H1 (cell line): ENCODE measurements around the gene CYP1A2. TPM values are rescaled to one million over a fixed set of nuclear protein-coding genes. Genes with fewer than 3 reads are reported as not detected.

Experiments
- CTCF ChIA-PET: fragments of 300-600 bp; sonication (Branson Sonifier 250); formaldehyde crosslinking; loops from one replicate; lab custom pipeline; 2021; ENCODE audit not compliant: partially characterized antibody; lab: Charles Lee
- POLR2A ChIA-PET: fragments of 300-600 bp; sonication (Branson Sonifier 250); formaldehyde crosslinking; loops from one replicate; lab custom pipeline; 2021; ENCODE audit warnings: inconsistent platforms; ENCODE audit not compliant: partially characterized antibody; lab: Charles Lee
- DNase-seq, 2 experiments: peaks; one replicate each; pipeline versions ENCODE4 v3.0.0 to v3.0.0-alpha.2; 2010 to 2022; ENCODE audit warnings: low spot score in 2 of 2, low read depth in 1 of 2, mixed read lengths in 1 of 2
- FAIRE-seq: peaks from 2 replicates; lab custom pipeline; 2011; peaks lifted over from hg19 to GRCh38; lab: Jason Lieb, UNC
- H2AFZ ChIP-seq: 2 replicates; pipeline ENCODE4 v1.8.1; 2012; ENCODE audit warnings: low read length, inconsistent platforms
- H2AK5ac ChIP-seq: 2 replicates; pipeline ENCODE4 v1.6.1; 2013; ENCODE audit warnings: low read depth, low read length
- H2BK120ac ChIP-seq: replicated peaks from 2 replicates; pipeline ENCODE3; 2013; ENCODE audit warnings: low read depth, low read length, inconsistent platforms
- H2BK12ac ChIP-seq: 2 replicates; pipeline ENCODE4 v1.6.1; 2013; ENCODE audit warnings: low read depth, low read length
- H2BK15ac ChIP-seq: 2 replicates; pipeline ENCODE4 v1.6.1; 2013; ENCODE audit warnings: low read length
- H2BK20ac ChIP-seq: 2 replicates; pipeline ENCODE4 v1.6.1; 2013; ENCODE audit warnings: low read length
- H2BK5ac ChIP-seq: 2 replicates; pipeline ENCODE4 v1.6.1; 2013; ENCODE audit warnings: low read depth, low read length
- H3K14ac ChIP-seq: 2 replicates; pipeline ENCODE4 v1.6.1; 2013; ENCODE audit warnings: inconsistent platforms; ENCODE audit not compliant: insufficient read length
- H3K18ac ChIP-seq: 2 replicates; pipeline ENCODE4 v1.6.1; 2013; ENCODE audit warnings: low read length; ENCODE audit errors: extremely low read depth
- H3K23ac ChIP-seq: 2 replicates; pipeline ENCODE4 v1.6.1; 2013; ENCODE audit warnings: inconsistent platforms; ENCODE audit not compliant: insufficient read length
- H3K23me2 ChIP-seq: 2 replicates; pipeline ENCODE4 v1.6.1; 2013; ENCODE audit warnings: low read depth, low read length
- H3K27ac ChIP-seq: 2 replicates; pipeline ENCODE4 v1.6.1; 2011; ENCODE audit warnings: low read depth, low read length, inconsistent platforms
- H3K27me3 ChIP-seq, 4 experiments: replicated peaks in 1 of 4; 1 replicate in 1 of 4; 2 replicates in 3 of 4; pipeline versions ENCODE4 v1.6.1 to v1.8.1; 2011 to 2013; ENCODE audit warnings: low read length in 3 of 4, mild to moderate bottlenecking in 3 of 4, inconsistent platforms in 2 of 4, mixed read lengths in 2 of 4, moderate library complexity in 1 of 4; ENCODE audit not compliant: control insufficient read depth in 3 of 4, insufficient read depth in 3 of 4; ENCODE audit errors: extremely low read depth in 1 of 4
- H3K36me3 ChIP-seq, 4 experiments: 2 replicates each; pipeline versions ENCODE4 v1.6.1 to v1.8.1; 2011 to 2013; ENCODE audit warnings: mild to moderate bottlenecking in 4 of 4, low read length in 3 of 4, moderate library complexity in 2 of 4, control low read depth in 1 of 4, inconsistent platforms in 1 of 4; ENCODE audit not compliant: insufficient read depth in 4 of 4, control insufficient read depth in 2 of 4
- H3K4ac ChIP-seq: replicated peaks from 2 replicates; pipeline ENCODE3; 2013; ENCODE audit warnings: low read length, low read depth, mixed read lengths, inconsistent platforms; ENCODE audit not compliant: insufficient read length
- H3K4me1 ChIP-seq, 4 experiments: replicated peaks in 1 of 4; 1 replicate in 1 of 4; 2 replicates in 3 of 4; pipeline versions ENCODE4 v1.6.1 to v1.8.1; 2011 to 2013; ENCODE audit warnings: low read length in 3 of 4, inconsistent platforms in 2 of 4, mixed read lengths in 1 of 4; ENCODE audit not compliant: insufficient read depth in 4 of 4, control insufficient read depth in 3 of 4
- H3K4me2 ChIP-seq, 2 experiments: 2 replicates each; pipeline versions ENCODE4 v1.6.1 to v1.8.1; 2011 to 2013; ENCODE audit warnings: low read depth in 2 of 2, low read length in 2 of 2, control low read depth in 1 of 2, inconsistent platforms in 1 of 2, mild to moderate bottlenecking in 1 of 2; ENCODE audit not compliant: insufficient read depth in 1 of 2
- H3K4me3 ChIP-seq, 4 experiments: fragments of 200-600, 300-600 bp in 1 of 4; sonication (generic), shearing (Covaris generic), sonication (Bioruptor Twin) in 1 of 4; 2 replicates each; pipeline versions ENCODE4 v1.5.1 to v1.8.1; 2011 to 2016; ENCODE audit warnings: low read length in 4 of 4, low read depth in 3 of 4, control low read depth in 2 of 4, inconsistent platforms in 2 of 4, mild to moderate bottlenecking in 2 of 4, mixed read lengths in 1 of 4, moderate library complexity in 1 of 4; ENCODE audit not compliant: insufficient read depth in 2 of 4; ENCODE audit errors: extremely low read depth in 1 of 4
- H3K56ac ChIP-seq: replicated peaks from 2 replicates; pipeline ENCODE3; 2013; ENCODE audit warnings: low read depth, mild to moderate bottlenecking, mixed read lengths, low read length, inconsistent platforms; ENCODE audit not compliant: insufficient read length
- H3K79me1 ChIP-seq: 2 replicates; pipeline ENCODE4 v1.6.1; 2013; ENCODE audit warnings: low read depth, low read length, control low read depth
- H3K79me2 ChIP-seq, 2 experiments: 2 replicates each; pipeline versions ENCODE4 v1.6.1 to v1.8.1; 2012 to 2013; ENCODE audit warnings: low read length in 2 of 2, mild to moderate bottlenecking in 2 of 2, inconsistent platforms in 1 of 2; ENCODE audit not compliant: insufficient read depth in 2 of 2, control insufficient read depth in 1 of 2
- H3K9ac ChIP-seq, 4 experiments: replicated peaks in 1 of 4; 1 replicate in 1 of 4; 2 replicates in 3 of 4; pipeline versions ENCODE4 v1.6.1 to v1.8.1; 2011 to 2013; ENCODE audit warnings: low read depth in 3 of 4, low read length in 3 of 4, control low read depth in 2 of 4, mild to moderate bottlenecking in 2 of 4, moderate library complexity in 2 of 4, inconsistent platforms in 1 of 4; ENCODE audit errors: extremely low read depth in 1 of 4
- H3K9me3 ChIP-seq, 2 experiments: 2 replicates each; pipeline versions ENCODE4 v1.6.1 to v1.8.1; 2012 to 2013; ENCODE audit warnings: mild to moderate bottlenecking in 2 of 2, moderate library complexity in 2 of 2, control low read depth in 1 of 2, inconsistent platforms in 1 of 2, low read depth in 1 of 2, low read length in 1 of 2, mixed read lengths in 1 of 2; ENCODE audit not compliant: insufficient read depth in 2 of 2
- H4K20me1 ChIP-seq, 2 experiments: replicated peaks in 1 of 2; 2 replicates each; pipeline versions ENCODE3 to v1.8.1; 2011 to 2013; ENCODE audit warnings: inconsistent platforms in 2 of 2, low read length in 2 of 2, mild to moderate bottlenecking in 1 of 2; ENCODE audit not compliant: insufficient read depth in 2 of 2, control insufficient read depth in 1 of 2
- H4K5ac ChIP-seq: 2 replicates; pipeline ENCODE4 v1.6.1; 2013; ENCODE audit warnings: low read length, low read depth, mixed read lengths, inconsistent platforms; ENCODE audit not compliant: insufficient read length
- H4K8ac ChIP-seq: 2 replicates; pipeline ENCODE4 v1.8.0; 2013; ENCODE audit warnings: mild to moderate bottlenecking, moderate library complexity, low read length, inconsistent platforms; ENCODE audit not compliant: insufficient read depth; ENCODE audit errors: extremely low read depth
- H4K91ac ChIP-seq: replicated peaks from 2 replicates; pipeline ENCODE3; 2013; ENCODE audit warnings: low read length, mixed read lengths, inconsistent platforms; ENCODE audit not compliant: insufficient read length
- ASH2L ChIP-seq: fragments of 200-600, 300-600 bp; sonication (generic); IDR thresholded peaks from one replicate; pipeline ENCODE4 v1.7.1; 2017; ENCODE audit warnings: low read length
- KDM4A ChIP-seq: IDR thresholded peaks from one replicate; pipeline ENCODE4 v1.7.1; 2012; ENCODE audit warnings: low read depth, mild to moderate bottlenecking, moderate library complexity, low read length, inconsistent platforms; ENCODE audit not compliant: severe bottlenecking
- POLR2A ChIP-seq, 2 experiments: IDR thresholded peaks; 1 replicate in 1 of 2; 2 replicates in 1 of 2; pipeline ENCODE4 v1.6.1; 2011; ENCODE audit warnings: low read depth in 2 of 2, low read length in 2 of 2, mild to moderate bottlenecking in 2 of 2; ENCODE audit errors: control extremely low read depth in 1 of 2
- SP1 ChIP-seq: IDR thresholded peaks from 2 replicates; pipeline ENCODE4 v1.6.1; 2011; ENCODE audit warnings: low read depth, low read length
- SRF ChIP-seq: IDR thresholded peaks from 2 replicates; pipeline ENCODE4 v1.6.1; 2011; ENCODE audit warnings: mild to moderate bottlenecking, low read depth, low read length, moderate library complexity
- WGBS, 2 experiments: shearing (Covaris generic) in 1 of 2; methylation state at CpG; one replicate each; pipeline versions ENCODE4 v1.1.6 to v1.1.7; 2013 to 2015; ENCODE audit warnings: low lambda C conversion rate in 2 of 2, mixed read lengths in 2 of 2, inconsistent platforms in 1 of 2, low coverage in 1 of 2, missing lambda C conversion rate in 1 of 2; ENCODE audit not compliant: insufficient replicate concordance in 2 of 2, insufficient coverage in 1 of 2, insufficient read length in 1 of 2; ENCODE audit errors: extremely low coverage in 1 of 2, missing lambda C conversion rate in 1 of 2; 5-methylcytosine and 5-hydroxymethylcytosine counted together
- polyA plus RNA-seq, 7 experiments: library from polyadenylated mRNA; depleted of rRNA in 3 of 7; stranded (reverse) in 5 of 7; unstranded in 2 of 7; fragments of >200 nt in 5 of 7; fragments of 200-250 nt in 2 of 7; gene quantifications; 1 replicate in 5 of 7; 2 replicates in 1 of 7; 4 replicates in 1 of 7; pipeline versions ENCODE4 v1.2.1 to v1.2.3, GENCODE V29; 2011 to 2013; ENCODE audit warnings: missing spikeins in 2 of 7, mixed read lengths in 2 of 7
- total RNA-seq: library from RNA; stranded (reverse); fragmentation: NEBNext Ultra II Directional; extraction: Animal tissue kit (Norgen Biotek cat#: 25700); gene quantifications from 2 replicates; pipeline ENCODE4 v1.2.1, GENCODE V29; 2021

Gene CYP1A2
- total and polyA plus RNA-seq, 2 of the 8 experiments (the other 6 are each of a cell fraction or from before 2014, with no cell fraction given): not detected

DNA sequence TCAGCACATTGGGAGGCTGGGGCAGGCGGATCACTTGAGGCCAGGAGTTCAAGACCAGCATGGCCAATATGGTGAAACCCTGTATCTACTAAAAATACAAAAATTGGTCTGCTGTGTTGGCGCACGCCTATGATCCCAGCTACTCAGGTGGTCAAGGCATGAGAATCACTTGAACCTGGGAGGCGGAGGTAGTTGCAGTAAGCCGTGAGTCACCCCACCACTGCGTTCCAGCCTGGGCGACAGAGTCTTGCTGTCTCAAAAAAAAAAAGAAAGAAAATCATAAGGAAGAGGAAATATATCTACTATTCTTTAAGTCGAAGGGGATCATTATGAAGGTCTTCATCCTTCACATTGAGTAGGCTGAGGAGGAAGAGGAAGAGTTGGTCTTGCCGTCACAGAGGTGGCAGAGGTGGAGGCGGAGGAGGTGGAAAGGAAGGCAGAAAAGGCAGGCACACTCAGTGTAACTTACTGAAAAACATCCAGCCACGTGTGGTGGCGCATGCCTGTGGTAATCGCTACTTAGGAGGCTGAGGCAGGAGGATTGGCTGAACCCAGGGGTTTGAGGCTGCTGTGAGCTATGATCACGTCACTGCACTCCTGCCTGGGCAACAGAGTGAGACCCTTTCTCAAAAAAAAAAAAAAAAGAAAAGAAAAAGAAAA, 47.5 kb downstream of the CYP1A2 start:
- TF ChIP-seq POLR2A (IDR thresholded peaks at IDR 0.05; ENCODE audit: control extremely low read depth in 1 of 2, low read depth in 2 of 2, low read length in 2 of 2): no peak
- TF ChIP-seq ASH2L: no peak
- TF ChIP-seq SP1: no peak
- TF ChIP-seq KDM4A: no peak
- no peak for TF ChIP-seq SRF
- TF ChIP-seq, all 59 proteins: peak for 0
- Histone ChIP-seq H3K23ac (no peak overlapping the region), H3K27ac (no peak overlapping the region), H2AFZ (no peak overlapping the region), H3K9ac (no peak overlapping the region), H3K36me3 (no peaks in the 10 kb centered on the region), H3K27me3 (no peaks in the 10 kb centered on the region), H2BK12ac (no peak overlapping the region), H3K4me1 (peaks cover 0 to 12% (median 5%) of the 10 kb centered on the region in 4 experiments; a peak in 6 of 7 replicates), H3K4ac (no peak overlapping the region), H2AK5ac (no peak overlapping the region), H4K5ac (no peak overlapping the region), H3K23me2 (no peaks in the 10 kb centered on the region), H4K20me1 (peaks cover 18 to 38% of the 10 kb centered on the region in 2 experiments), H4K91ac (no peak overlapping the region), H3K18ac (no peak overlapping the region), H3K14ac (no peak overlapping the region), H4K8ac (no peak overlapping the region), H2BK120ac (no peak overlapping the region), H3K9me3 (no peaks in the 10 kb centered on the region), H2BK5ac (no peak overlapping the region), H2BK20ac (no peak overlapping the region), H3K79me2 (peaks cover 0 to 2% of the 10 kb centered on the region in 2 experiments; a peak in 1 of 4 replicates), H3K56ac (no peak overlapping the region), H3K4me2 (no peak overlapping the region), H2BK15ac (no peak overlapping the region), H3K4me3 (no peak overlapping the region), H3K79me1 (peaks cover 13% of the 10 kb centered on the region; the same call in 1 of the 2 replicates)
- FAIRE-seq (no peak), DNase-seq (no peak)
- 90% methylated on average over 14 of the region's 14 CpGs; no CpG with 5 or more reads in 1 of the 2 experiments for WGBS, 2 experiments
- ChIA-PET POLR2A (interaction anchor here (0.6 to 1.0 kb wide), 2 partner anchors 11 to 12 kb away, joined by 4 to 6 read pairs; no protein-coding TSS in a partner anchor), CTCF (interaction anchor here (0.6 to 53.7 kb wide), 8 partner anchors 8 to 941 kb away, joined by 3 to 1439 read pairs (median 6); partner anchors contain the start of genes CLK3 and CSK)
